ENCODE results near the gene RAB27B. TPM values are rescaled to one million over a fixed set of nuclear protein-coding genes. Genes with fewer than 3 reads are reported as not detected.

The RAB27B gene
- total and polyA plus RNA-seq, 4 donors, result under 0.01 to 1.3 (median 0.76) TPM

DNA sequence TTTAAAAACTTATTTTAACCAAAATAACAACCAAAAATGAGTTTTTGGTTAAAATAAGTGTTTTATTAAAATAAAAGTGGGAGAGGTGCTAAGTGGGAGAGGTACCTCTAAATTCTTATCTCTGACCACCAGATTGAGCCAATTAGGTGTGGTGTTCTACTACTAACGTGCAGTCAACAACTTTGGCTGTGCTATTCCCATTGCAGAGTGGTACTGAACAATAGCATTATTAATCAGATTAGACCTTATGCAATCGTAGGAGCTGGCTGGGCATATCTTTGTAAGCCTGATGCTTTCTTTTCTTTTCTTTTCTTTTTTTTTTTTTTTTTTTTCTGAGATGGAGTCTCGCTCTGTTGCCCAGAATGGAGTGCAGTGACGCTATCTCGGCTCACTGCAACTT lies 38.9 kb downstream of the RAB27B start:
- Histone ChIP-seq H3K27ac (ENCODE audit: low read depth in 1 of 2, low read length in 2 of 2) (no peak overlapping the region), H3K27me3 (ENCODE audit: control insufficient read depth in 1 of 2, insufficient read depth in 2 of 2, low read length in 1 of 2) (no peaks in the 10 kb centered on the region), H3K36me3 (ENCODE audit: control insufficient read depth in 1 of 2, insufficient read depth in 2 of 2, low read length in 1 of 2) (no peaks in the 10 kb centered on the region), H3K9me3 (ENCODE audit: control insufficient read depth, low read length) (no peaks in the 10 kb centered on the region), H3K4me3 (ENCODE audit: low read length in 2 of 2) (no peak overlapping the region), H3K4me1 (ENCODE audit: control insufficient read depth in 1 of 2, insufficient read depth in 2 of 2, low read length in 2 of 2) (no peaks in the 10 kb centered on the region)
- intact Hi-C loops (cut with DNase I), result no loop called here
- ATAC-seq (ENCODE audit: low FRiP score), result no peak
- WGBS, 2 donors, result 82 to 84% methylated on average over 5 of the region's 5 CpGs
- no peak for DNase-seq

DNA sequence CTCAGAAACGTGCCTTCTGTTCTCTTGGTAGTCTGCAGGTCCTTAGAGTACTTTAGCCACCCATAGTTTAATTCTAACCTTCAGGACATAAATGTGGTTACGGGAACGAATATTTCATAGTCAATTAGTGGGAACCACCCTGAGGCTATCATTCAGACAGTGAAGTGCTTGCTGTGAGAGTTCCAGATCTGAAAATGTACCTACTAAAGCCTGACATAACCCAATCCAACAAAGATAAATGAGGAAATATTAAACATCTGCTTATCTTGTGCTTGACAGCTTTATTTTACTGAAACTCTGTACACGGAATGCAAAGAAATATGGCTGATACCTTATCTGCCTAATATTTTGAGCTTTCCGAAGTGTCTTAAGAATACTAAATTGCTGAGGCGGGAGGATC lies 43.0 kb downstream of the RAB27B start:
- intact Hi-C loops (cut with DNase I), result no loop called here
- Histone ChIP-seq H3K9me3 (ENCODE audit: control insufficient read depth, low read length) (no peaks in the 10 kb centered on the region), H3K27ac (ENCODE audit: low read depth in 1 of 2, low read length in 2 of 2) (no peak overlapping the region), H3K4me3 (ENCODE audit: low read length in 2 of 2) (no peak overlapping the region), H3K27me3 (ENCODE audit: control insufficient read depth in 1 of 2, insufficient read depth in 2 of 2, low read length in 1 of 2) (no peaks in the 10 kb centered on the region), H3K36me3 (ENCODE audit: control insufficient read depth in 1 of 2, insufficient read depth in 2 of 2, low read length in 1 of 2) (no peaks in the 10 kb centered on the region), H3K4me1 (ENCODE audit: control insufficient read depth in 1 of 2, insufficient read depth in 2 of 2, low read length in 2 of 2) (no peaks in the 10 kb centered on the region)
- ATAC-seq (ENCODE audit: low FRiP score), result no peak
- WGBS, 2 donors, result 64 to 68% methylated on average over 6 of the region's 6 CpGs
- DNase-seq, result no peak

DNA sequence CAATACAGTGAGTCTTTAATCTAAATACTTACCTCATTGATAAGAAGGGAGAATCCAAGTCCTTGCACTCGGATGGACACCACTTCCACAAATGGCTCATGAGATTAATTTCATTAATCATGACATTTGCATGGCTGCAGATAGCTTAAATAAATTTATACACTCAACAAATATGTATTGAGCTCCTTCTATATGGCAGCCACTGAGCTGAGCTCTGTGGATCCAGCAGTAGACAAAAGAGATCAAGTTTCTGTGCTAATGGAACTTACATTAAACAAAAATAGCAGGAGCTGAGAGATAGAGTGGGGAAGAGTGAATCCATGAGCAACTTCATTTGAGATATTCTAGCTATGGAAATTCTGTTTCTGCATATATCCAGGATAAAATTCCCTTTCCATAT lies 44.4 kb downstream of the RAB27B start:
- no peaks in the 10 kb centered on the region for H3K4me1 ChIP-seq (ENCODE audit: control insufficient read depth in 1 of 2, insufficient read depth in 2 of 2, low read length in 2 of 2)
- no peaks in the 10 kb centered on the region for H3K9me3 ChIP-seq (ENCODE audit: control insufficient read depth, low read length)
- intact Hi-C loops (cut with DNase I), result no loop called here
- H3K27me3 ChIP-seq (ENCODE audit: control insufficient read depth in 1 of 2, insufficient read depth in 2 of 2, low read length in 1 of 2), result no peaks in the 10 kb centered on the region
- DNase-seq (no peak), ATAC-seq (ENCODE audit: low FRiP score) (no peak)
- no peak overlapping the region for H3K27ac ChIP-seq (ENCODE audit: low read depth in 1 of 2, low read length in 2 of 2)
- no peaks in the 10 kb centered on the region for H3K36me3 ChIP-seq (ENCODE audit: control insufficient read depth in 1 of 2, insufficient read depth in 2 of 2, low read length in 1 of 2)
- no peak overlapping the region for H3K4me3 ChIP-seq (ENCODE audit: low read length in 2 of 2)
- 29 to 53% methylated on average over 1 of the region's 1 CpG for WGBS, 2 donors

DNA sequence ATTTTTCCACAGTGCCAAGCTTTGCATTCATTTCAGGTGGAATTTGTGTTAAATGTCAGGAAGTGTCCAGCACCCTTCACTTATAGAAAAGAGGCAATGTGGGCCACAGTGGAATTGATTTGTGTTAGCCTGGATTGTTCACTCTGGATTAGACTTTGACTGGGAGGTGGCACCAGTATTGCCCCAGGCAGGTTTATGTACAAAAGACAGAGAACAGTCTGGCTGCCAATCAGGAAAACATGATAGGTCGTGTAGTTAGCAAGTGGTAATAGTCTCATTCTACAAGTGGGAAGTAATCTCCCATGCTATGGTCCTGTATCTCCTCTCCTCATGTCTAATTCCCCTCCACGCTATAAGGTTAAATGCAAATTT lies 45.6 kb downstream of the RAB27B start:
- DNase-seq (no peak), ATAC-seq (ENCODE audit: low FRiP score) (no peak)
- Histone ChIP-seq H3K9me3 (ENCODE audit: control insufficient read depth, low read length) (no peaks in the 10 kb centered on the region), H3K27me3 (ENCODE audit: control insufficient read depth in 1 of 2, insufficient read depth in 2 of 2, low read length in 1 of 2) (no peaks in the 10 kb centered on the region), H3K36me3 (ENCODE audit: control insufficient read depth in 1 of 2, insufficient read depth in 2 of 2, low read length in 1 of 2) (no peaks in the 10 kb centered on the region), H3K4me3 (ENCODE audit: low read length in 2 of 2) (no peak overlapping the region), H3K27ac (ENCODE audit: low read depth in 1 of 2, low read length in 2 of 2) (no peak overlapping the region), H3K4me1 (ENCODE audit: control insufficient read depth in 1 of 2, insufficient read depth in 2 of 2, low read length in 2 of 2) (no peaks in the 10 kb centered on the region)
- WGBS, 2 donors, result 51 to 55% methylated on average over 2 of the region's 2 CpGs
- intact Hi-C loops (cut with DNase I), result no loop called here

DNA sequence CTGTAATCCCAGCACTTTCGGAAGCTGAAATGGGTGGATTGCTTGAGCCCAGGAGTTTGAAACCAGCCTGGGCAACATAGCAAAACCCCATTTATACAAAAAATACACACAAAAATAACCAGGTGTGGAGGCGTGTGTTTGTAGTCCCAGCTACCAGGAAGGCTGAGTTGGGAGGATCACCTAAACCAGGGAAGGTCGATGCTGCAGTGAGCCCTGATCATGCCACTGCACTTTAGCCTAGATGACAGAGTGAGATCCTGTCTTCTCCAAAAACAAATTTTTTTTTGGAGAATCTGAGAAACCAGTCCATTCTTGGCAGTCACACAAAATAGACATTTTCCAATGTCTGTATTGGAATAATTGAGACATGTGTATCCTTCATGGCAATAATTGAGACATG lies 46.8 kb downstream of the RAB27B start:
- ATAC-seq (ENCODE audit: low FRiP score) (no peak), DNase-seq (no peak)
- Histone ChIP-seq H3K36me3 (ENCODE audit: control insufficient read depth in 1 of 2, insufficient read depth in 2 of 2, low read length in 1 of 2) (no peaks in the 10 kb centered on the region), H3K9me3 (ENCODE audit: control insufficient read depth, low read length) (no peaks in the 10 kb centered on the region), H3K4me3 (ENCODE audit: low read length in 2 of 2) (no peak overlapping the region), H3K27ac (ENCODE audit: low read depth in 1 of 2, low read length in 2 of 2) (no peak overlapping the region), H3K4me1 (ENCODE audit: control insufficient read depth in 1 of 2, insufficient read depth in 2 of 2, low read length in 2 of 2) (no peaks in the 10 kb centered on the region), H3K27me3 (ENCODE audit: control insufficient read depth in 1 of 2, insufficient read depth in 2 of 2, low read length in 1 of 2) (no peaks in the 10 kb centered on the region)
- intact Hi-C loops (cut with DNase I), result no loop called here
- 80 to 96% methylated on average over 3 of the region's 3 CpGs for WGBS, 2 donors

DNA sequence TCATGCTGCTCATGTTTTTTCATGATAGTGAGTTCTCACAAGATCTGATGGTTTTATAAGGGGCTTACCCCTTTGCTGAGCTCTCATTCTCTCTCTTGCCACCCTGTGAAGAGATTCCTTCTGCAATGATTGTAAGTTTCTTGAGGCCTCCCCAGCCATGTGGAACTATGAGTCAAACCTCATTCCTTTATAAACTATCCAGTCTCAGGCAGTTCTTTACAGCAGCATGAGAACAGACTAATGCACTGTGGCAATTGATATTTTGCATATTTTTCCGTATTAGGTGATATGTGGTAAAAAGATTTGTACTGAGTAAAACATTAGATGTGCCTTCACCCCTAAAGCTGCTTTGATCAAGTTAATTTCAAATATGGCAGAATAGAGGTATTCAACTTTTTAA lies 48.8 kb downstream of the RAB27B start:
- DNase-seq, result no peak
- no peak for ATAC-seq (ENCODE audit: low FRiP score)
- H3K36me3 ChIP-seq (ENCODE audit: control insufficient read depth in 1 of 2, insufficient read depth in 2 of 2, low read length in 1 of 2), result no peaks in the 10 kb centered on the region
- no peak overlapping the region for H3K27ac ChIP-seq (ENCODE audit: low read depth in 1 of 2, low read length in 2 of 2)
- WGBS, 2 donors, result 89 to 93% methylated on average over 1 of the region's 1 CpG
- H3K9me3 ChIP-seq (ENCODE audit: control insufficient read depth, low read length), result no peaks in the 10 kb centered on the region
- H3K4me1 ChIP-seq (ENCODE audit: control insufficient read depth in 1 of 2, insufficient read depth in 2 of 2, low read length in 2 of 2), result no peaks in the 10 kb centered on the region
- intact Hi-C loops (cut with DNase I), result no loop called here
- no peak overlapping the region for H3K4me3 ChIP-seq (ENCODE audit: low read length in 2 of 2)
- no peaks in the 10 kb centered on the region for H3K27me3 ChIP-seq (ENCODE audit: control insufficient read depth in 1 of 2, insufficient read depth in 2 of 2, low read length in 1 of 2)

DNA sequence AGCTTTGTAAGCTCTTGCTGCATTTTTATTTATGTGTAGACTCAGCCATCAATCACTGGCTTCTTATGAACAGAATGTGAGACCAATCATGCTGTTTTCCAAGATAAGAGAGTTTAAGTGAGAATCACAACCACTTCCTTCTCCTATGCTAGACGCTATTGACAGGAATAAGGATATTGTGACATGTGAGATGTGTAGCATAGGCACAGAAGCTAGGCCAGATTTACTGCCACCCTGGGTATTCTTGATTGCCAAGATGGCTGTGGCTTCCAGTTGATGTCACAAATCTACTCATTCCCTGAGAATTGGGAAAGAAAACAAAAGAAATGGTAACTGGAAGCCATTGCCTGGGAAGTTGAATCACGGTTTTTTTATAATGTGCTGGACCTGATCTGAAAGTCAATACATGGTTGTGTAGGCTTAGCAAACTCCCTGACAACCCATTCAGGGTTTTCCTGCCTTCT lies 49.9 kb downstream of the RAB27B start:
- Histone ChIP-seq H3K4me1 (ENCODE audit: control insufficient read depth in 1 of 2, insufficient read depth in 2 of 2, low read length in 2 of 2) (no peaks in the 10 kb centered on the region), H3K36me3 (ENCODE audit: control insufficient read depth in 1 of 2, insufficient read depth in 2 of 2, low read length in 1 of 2) (no peaks in the 10 kb centered on the region), H3K27ac (ENCODE audit: low read depth in 1 of 2, low read length in 2 of 2) (no peak overlapping the region), H3K27me3 (ENCODE audit: control insufficient read depth in 1 of 2, insufficient read depth in 2 of 2, low read length in 1 of 2) (no peaks in the 10 kb centered on the region), H3K4me3 (ENCODE audit: low read length in 2 of 2) (no peak overlapping the region), H3K9me3 (ENCODE audit: control insufficient read depth, low read length) (no peaks in the 10 kb centered on the region)
- no peak for DNase-seq
- intact Hi-C loops (cut with DNase I), result no loop called here
- ATAC-seq (ENCODE audit: low FRiP score), result no peak
- 56 to 64% methylated on average over 2 of the region's 2 CpGs for WGBS, 2 donors

DNA sequence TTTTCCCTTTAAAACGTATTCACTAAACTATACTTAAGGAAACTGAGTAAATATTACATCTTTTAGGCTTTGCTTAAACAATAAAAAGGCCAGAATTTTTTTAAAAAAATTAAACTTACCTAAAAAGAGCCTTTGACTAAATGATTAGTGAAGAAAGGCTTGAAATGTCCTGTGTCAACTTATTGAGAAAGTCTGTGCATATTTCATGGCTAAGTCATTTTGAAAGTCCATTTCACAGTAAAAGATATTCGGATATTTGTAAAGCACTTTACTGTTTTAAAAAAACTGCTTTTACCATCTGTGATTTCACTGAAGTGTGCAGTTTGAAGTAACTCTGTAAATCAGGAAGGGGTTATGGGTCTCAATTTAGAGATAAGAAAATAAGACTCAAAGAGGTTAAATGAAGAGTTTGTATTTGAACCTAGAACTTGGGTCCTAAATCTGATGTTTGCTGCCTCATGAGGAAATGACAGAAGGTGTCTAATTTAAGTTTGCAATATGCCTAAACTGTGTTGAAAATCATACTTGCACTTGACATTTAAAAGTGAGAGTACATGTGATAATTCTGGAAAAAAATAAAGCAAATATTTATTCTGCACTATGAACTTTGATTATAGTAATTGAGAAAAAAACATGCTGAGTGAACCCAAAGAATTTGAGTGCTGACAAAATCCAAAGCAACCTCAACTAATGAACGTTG lies 50.5 kb downstream of the RAB27B start:
- no peaks in the 10 kb centered on the region for H3K36me3 ChIP-seq (ENCODE audit: control insufficient read depth in 1 of 2, insufficient read depth in 2 of 2, low read length in 1 of 2)
- H3K27ac ChIP-seq (ENCODE audit: low read depth in 1 of 2, low read length in 2 of 2), result no peak overlapping the region
- H3K9me3 ChIP-seq (ENCODE audit: control insufficient read depth, low read length), result no peaks in the 10 kb centered on the region
- ATAC-seq (ENCODE audit: low FRiP score), result no peak
- H3K4me1 ChIP-seq (ENCODE audit: control insufficient read depth in 1 of 2, insufficient read depth in 2 of 2, low read length in 2 of 2), result no peaks in the 10 kb centered on the region
- WGBS, 2 donors, result 67 to 71% methylated on average over 3 of the region's 3 CpGs
- no peak overlapping the region for H3K4me3 ChIP-seq (ENCODE audit: low read length in 2 of 2)
- H3K27me3 ChIP-seq (ENCODE audit: control insufficient read depth in 1 of 2, insufficient read depth in 2 of 2, low read length in 1 of 2), result no peaks in the 10 kb centered on the region
- DNase-seq, result no peak
- intact Hi-C loops (cut with DNase I), result no loop called here

DNA sequence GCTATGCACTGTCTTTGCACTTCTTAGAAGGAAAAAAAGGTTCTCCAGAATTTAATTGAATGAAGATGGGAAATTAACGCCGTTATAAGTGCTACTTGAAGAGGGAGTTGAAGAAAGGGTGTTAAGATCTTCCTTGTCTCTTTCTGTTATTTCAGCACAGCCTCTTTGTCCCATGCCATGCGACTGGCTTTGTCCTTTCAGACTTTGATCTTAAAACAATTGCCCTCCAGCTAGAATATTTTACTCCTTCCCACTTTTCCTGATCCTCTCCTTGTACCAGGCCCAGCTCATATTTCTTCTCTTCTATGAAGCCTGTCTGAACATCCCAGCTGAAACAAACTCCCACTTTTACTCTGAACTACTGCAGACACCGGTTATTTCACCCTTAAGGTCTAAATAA lies 51.4 kb downstream of the RAB27B start:
- Histone ChIP-seq H3K4me1 (ENCODE audit: control insufficient read depth in 1 of 2, insufficient read depth in 2 of 2, low read length in 2 of 2) (no peaks in the 10 kb centered on the region), H3K4me3 (ENCODE audit: low read length in 2 of 2) (no peak overlapping the region), H3K36me3 (ENCODE audit: control insufficient read depth in 1 of 2, insufficient read depth in 2 of 2, low read length in 1 of 2) (no peaks in the 10 kb centered on the region), H3K9me3 (ENCODE audit: control insufficient read depth, low read length) (no peaks in the 10 kb centered on the region), H3K27me3 (ENCODE audit: control insufficient read depth in 1 of 2, insufficient read depth in 2 of 2, low read length in 1 of 2) (no peaks in the 10 kb centered on the region), H3K27ac (ENCODE audit: low read depth in 1 of 2, low read length in 2 of 2) (no peak overlapping the region)
- WGBS, 2 donors, result 78 to 81% methylated on average over 4 of the region's 4 CpGs
- intact Hi-C loops (cut with DNase I), result no loop called here
- DNase-seq (no peak), ATAC-seq (ENCODE audit: low FRiP score) (no peak)
